Measurements from ENCODE around the gene FPR1. TPM values are rescaled to one million over a fixed set of nuclear protein-coding genes. Genes with fewer than 3 reads are reported as not detected.

The FPR1 gene
- total RNA-seq, 1 donor, result 5.1 TPM

DNA sequence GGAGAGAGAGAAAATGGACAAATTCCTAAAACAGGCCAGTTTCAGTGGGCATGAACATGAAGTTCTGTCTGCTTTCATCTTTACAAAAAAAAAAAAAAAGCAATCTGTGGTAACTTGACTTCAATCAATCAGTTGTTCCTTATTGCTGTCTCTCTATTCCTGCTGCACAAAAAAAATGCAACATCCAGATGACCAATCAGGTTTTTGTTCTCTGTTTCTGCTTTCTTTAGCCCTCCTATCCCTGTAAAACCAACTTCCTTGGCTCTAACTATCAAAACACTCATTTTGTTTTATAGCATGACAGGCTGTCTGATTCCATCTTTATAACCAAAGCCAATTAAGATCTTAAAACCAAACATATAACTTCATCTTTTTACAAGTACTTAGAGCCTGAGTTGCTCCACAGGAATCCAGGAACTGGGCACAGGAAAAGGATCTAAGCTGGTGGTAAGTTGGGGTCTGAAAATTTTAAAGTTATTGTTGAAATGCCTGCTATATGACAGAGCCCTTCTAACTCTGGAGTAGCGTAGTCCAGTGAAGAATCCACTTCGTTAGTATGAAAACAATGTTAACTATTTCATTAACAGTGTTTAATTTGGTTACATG lies 43.3 kb upstream of the FPR1 start, which contains the start of gene FPR3:
FPR3 (plus strand) TSS at position 273 of the 606 bp plus-strand sequence. CDS start 28,592 bp downstream, outside the sequence.
- Histone ChIP-seq H2AFZ (ENCODE audit: low read length) (no peak within 1 kb of the TSS), H3K9me3 (ENCODE audit: low read depth, low read length) (no peaks in the 10 kb centered on the region)

DNA sequence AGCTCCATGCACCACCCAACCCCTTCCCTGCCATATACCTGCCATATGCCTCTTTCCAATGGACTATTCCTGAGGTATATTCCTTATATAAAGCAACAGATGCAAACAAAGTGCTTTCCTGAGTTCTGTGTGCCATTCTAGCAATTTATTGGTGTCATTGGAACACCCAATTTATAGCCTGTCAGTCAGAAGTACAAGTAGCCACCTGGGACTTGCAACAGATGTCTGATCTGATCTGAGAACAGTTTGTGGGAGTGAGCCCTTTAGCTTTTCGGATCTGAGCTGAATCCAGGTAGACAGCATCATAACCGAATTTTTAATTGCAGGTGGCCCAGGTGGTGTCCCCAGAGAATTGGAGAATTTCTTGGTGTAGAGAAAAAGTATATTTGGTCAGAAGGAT lies 42.3 kb upstream of the FPR1 start:
- H3K9me3 ChIP-seq (ENCODE audit: low read depth, low read length), result no peaks in the 10 kb centered on the region
- no peaks in the 10 kb centered on the region for H3K27me3 ChIP-seq (ENCODE audit: insufficient read depth, low read length)
- H4K20me1 ChIP-seq (ENCODE audit: insufficient read depth, low read length), result no peaks in the 10 kb centered on the region
- no peak overlapping the region for H2AFZ ChIP-seq (ENCODE audit: low read length)
- no peaks in the 10 kb centered on the region for H3K79me2 ChIP-seq (ENCODE audit: insufficient read depth, low read length)
- H3K27ac ChIP-seq (ENCODE audit: low read depth, low read length), result no peak overlapping the region
- TF ChIP-seq CTCF (IDR thresholded peaks at IDR 0.05; ENCODE audit: extremely low read depth, low read depth, low read length), result no peak
- no peak overlapping the region for H3K4me2 ChIP-seq (ENCODE audit: insufficient read depth, low read length)
- no peak for DNase-seq (ENCODE audit: insufficient read length, low spot score, missing footprints)
- H3K4me1 ChIP-seq (ENCODE audit: insufficient read depth, low read length), result peaks cover 2% of the 10 kb centered on the region
- no peak overlapping the region for H3K4me3 ChIP-seq (ENCODE audit: insufficient read depth, low read length)
- no peaks in the 10 kb centered on the region for H3K36me3 ChIP-seq (ENCODE audit: insufficient read depth, low read length)

More for the DNA sequence above, 43.3 kb upstream of the FPR1 start, which contains the start of gene FPR3:
- Histone ChIP-seq H3K27me3 (ENCODE audit: insufficient read depth, low read length) (no peaks in the 10 kb centered on the region), H4K20me1 (ENCODE audit: insufficient read depth, low read length) (no peaks in the 10 kb centered on the region), H3K4me1 (ENCODE audit: insufficient read depth, low read length) (peaks cover 10% of the 10 kb centered on the region), H3K79me2 (ENCODE audit: insufficient read depth, low read length) (no peaks in the 10 kb centered on the region), H3K4me2 (ENCODE audit: insufficient read depth, low read length) (no peak within 1 kb of the TSS), H3K4me3 (ENCODE audit: insufficient read depth, low read length) (no peak within 1 kb of the TSS), H3K27ac (ENCODE audit: low read depth, low read length) (no peak within 1 kb of the TSS), H3K36me3 (ENCODE audit: insufficient read depth, low read length) (no peaks in the 10 kb centered on the region)
- no peak for DNase-seq (ENCODE audit: insufficient read length, low spot score, missing footprints)
- TF ChIP-seq CTCF (IDR thresholded peaks at IDR 0.05; ENCODE audit: extremely low read depth, low read depth, low read length), result no peak

- Histone ChIP-seq H3K4me3 (ENCODE audit: insufficient read depth, low read length) (no peak overlapping the region), H3K4me2 (ENCODE audit: insufficient read depth, low read length) (no peak overlapping the region), H3K4me1 (ENCODE audit: insufficient read depth, low read length) (no peaks in the 10 kb centered on the region), H4K20me1 (ENCODE audit: insufficient read depth, low read length) (no peaks in the 10 kb centered on the region), H3K79me2 (ENCODE audit: insufficient read depth, low read length) (no peaks in the 10 kb centered on the region), H2AFZ (ENCODE audit: low read length) (no peak overlapping the region), H3K9me3 (ENCODE audit: low read depth, low read length) (no peaks in the 10 kb centered on the region), H3K36me3 (ENCODE audit: insufficient read depth, low read length) (no peaks in the 10 kb centered on the region), H3K27ac (ENCODE audit: low read depth, low read length) (no peak overlapping the region), H3K27me3 (ENCODE audit: insufficient read depth, low read length) (no peaks in the 10 kb centered on the region)
- no peak for DNase-seq (ENCODE audit: insufficient read length, low spot score, missing footprints)
- TF ChIP-seq CTCF (IDR thresholded peaks at IDR 0.05; ENCODE audit: extremely low read depth, low read depth, low read length), result no peak
Observed at GRCh38 chr19:51792932-51793331, 41.3 kb upstream of the FPR1 start.

GRCh38 chr19:51789061-51789795 lies 37.5 kb upstream of the FPR1 start:
- no peaks in the 10 kb centered on the region for H3K79me2 ChIP-seq (ENCODE audit: insufficient read depth, low read length)
- no peak for TF ChIP-seq CTCF (IDR thresholded peaks at IDR 0.05; ENCODE audit: extremely low read depth, low read depth, low read length)
- H3K9me3 ChIP-seq (ENCODE audit: low read depth, low read length), result no peaks in the 10 kb centered on the region
- no peak for DNase-seq (ENCODE audit: insufficient read length, low spot score, missing footprints)
- no peaks in the 10 kb centered on the region for H3K36me3 ChIP-seq (ENCODE audit: insufficient read depth, low read length)
- H3K27me3 ChIP-seq (ENCODE audit: insufficient read depth, low read length), result no peaks in the 10 kb centered on the region
- peak overlapping the region; percentile 24 for H3K27ac ChIP-seq (ENCODE audit: low read depth, low read length)
- H2AFZ ChIP-seq (ENCODE audit: low read length), result peak overlapping the region; percentile 24
- H4K20me1 ChIP-seq (ENCODE audit: insufficient read depth, low read length), result no peaks in the 10 kb centered on the region
- H3K4me1 ChIP-seq (ENCODE audit: insufficient read depth, low read length), result peaks cover 13% of the 10 kb centered on the region
- no peak overlapping the region for H3K4me2 ChIP-seq (ENCODE audit: insufficient read depth, low read length)
- no peak overlapping the region for H3K4me3 ChIP-seq (ENCODE audit: insufficient read depth, low read length)
